Skeletal muscle satellite cell (primary cell): ENCODE results near the gene UGT1A10.

Experiments used
- H3K27me3 ChIP-seq: 2 replicates; pipeline ENCODE4 v1.7.0; 2013; ENCODE audit warnings: low read length; ENCODE audit not compliant: control insufficient read depth, insufficient read depth
- H3K36me3 ChIP-seq: 2 replicates; pipeline ENCODE4 v1.7.0; 2013; ENCODE audit warnings: mild to moderate bottlenecking, control low read depth, low read length; ENCODE audit not compliant: insufficient read depth
- H3K4me1 ChIP-seq: 2 replicates; pipeline ENCODE4 v1.7.0; 2013; ENCODE audit warnings: low read length; ENCODE audit not compliant: control insufficient read depth, insufficient read depth
- H3K4me2 ChIP-seq: 2 replicates; pipeline ENCODE4 v1.7.0; 2013; ENCODE audit warnings: mild to moderate bottlenecking, low read length
- H3K4me3 ChIP-seq: 2 replicates; pipeline ENCODE4 v1.7.0; 2013; ENCODE audit warnings: low read length
- H3K9ac ChIP-seq: 2 replicates; pipeline ENCODE4 v1.7.0; 2013; ENCODE audit warnings: mild to moderate bottlenecking, low read depth, low read length, moderate library complexity
- H3K9me3 ChIP-seq: replicated peaks from 2 replicates; pipeline ENCODE4 v1.7.0; 2013; ENCODE audit warnings: mild to moderate bottlenecking, control low read depth, low read length

The UGT1A10 gene

GRCh38 chr2:233802132-233802815 lies 166.0 kb downstream of the UGT1A10 start:
- H3K4me2 ChIP-seq = no peak overlapping the region
- H3K27me3 ChIP-seq = peaks cover 4% of the 10 kb centered on the region
- no peaks in the 10 kb centered on the region for H3K4me1 ChIP-seq

GRCh38 chr2:233803292-233803911 lies 167.2 kb downstream of the UGT1A10 start:
- H3K9ac ChIP-seq = no peak overlapping the region
- H3K4me3 ChIP-seq = no peak overlapping the region
- no peaks in the 10 kb centered on the region for H3K4me1 ChIP-seq
- no peak overlapping the region for H3K4me2 ChIP-seq
- H3K36me3 ChIP-seq = no peaks in the 10 kb centered on the region
- H3K9me3 ChIP-seq = no peaks in the 10 kb centered on the region
- peaks cover 9% of the 10 kb centered on the region for H3K27me3 ChIP-seq

More at GRCh38 chr2:233802132-233802815, 166.0 kb downstream of the UGT1A10 start:
- H3K4me3 ChIP-seq = no peak overlapping the region
- no peaks in the 10 kb centered on the region for H3K9me3 ChIP-seq
- no peak overlapping the region for H3K9ac ChIP-seq
- H3K36me3 ChIP-seq = no peaks in the 10 kb centered on the region

GRCh38 chr2:233803994-233804393 lies 167.7 kb downstream of the UGT1A10 start:
- H3K27me3 ChIP-seq = peaks cover 12% of the 10 kb centered on the region
- no peak overlapping the region for H3K4me2 ChIP-seq
- no peaks in the 10 kb centered on the region for H3K9me3 ChIP-seq
- no peak overlapping the region for H3K9ac ChIP-seq
- no peak overlapping the region for H3K4me3 ChIP-seq
- H3K36me3 ChIP-seq = no peaks in the 10 kb centered on the region
- no peaks in the 10 kb centered on the region for H3K4me1 ChIP-seq

GRCh38 chr2:233807215-233807865 lies 171.1 kb downstream of the UGT1A10 start:
- Histone ChIP-seq H3K9ac (no peak overlapping the region), H3K4me1 (no peaks in the 10 kb centered on the region), H3K36me3 (no peaks in the 10 kb centered on the region), H3K4me3 (no peak overlapping the region), H3K27me3 (peaks cover 21% of the 10 kb centered on the region), H3K4me2 (no peak overlapping the region), H3K9me3 (no peaks in the 10 kb centered on the region)

GRCh38 chr2:233807966-233808935 lies 172.0 kb downstream of the UGT1A10 start:
- H3K4me1 ChIP-seq = no peaks in the 10 kb centered on the region
- no peaks in the 10 kb centered on the region for H3K9me3 ChIP-seq
- H3K4me3 ChIP-seq = no peak overlapping the region
- no peak overlapping the region for H3K9ac ChIP-seq
- H3K27me3 ChIP-seq = peaks cover 21% of the 10 kb centered on the region
- H3K4me2 ChIP-seq = no peak overlapping the region
- H3K36me3 ChIP-seq = no peaks in the 10 kb centered on the region

DNA sequence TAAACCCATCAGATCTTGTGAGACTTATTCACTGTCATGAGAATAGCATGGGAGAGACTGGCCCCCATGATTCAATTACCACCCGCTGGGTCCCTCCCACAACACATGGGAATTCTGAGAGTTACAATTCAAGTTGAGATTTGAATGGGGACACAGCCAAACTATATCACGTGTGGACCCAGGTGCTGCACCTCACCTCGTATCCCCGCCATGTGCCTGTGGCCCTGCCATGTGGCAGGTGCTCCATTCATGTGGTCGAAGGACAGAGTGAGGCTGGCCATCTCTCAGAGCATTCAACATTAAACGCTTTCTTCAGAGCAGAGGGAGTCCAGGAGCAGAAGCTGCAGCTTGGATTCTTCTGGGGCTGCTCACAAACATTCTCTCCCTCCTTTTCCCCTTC lies 174.1 kb downstream of the UGT1A10 start:
- Histone ChIP-seq H3K36me3 (no peaks in the 10 kb centered on the region), H3K9me3 (no peaks in the 10 kb centered on the region), H3K4me2 (no peak overlapping the region), H3K4me1 (no peaks in the 10 kb centered on the region), H3K4me3 (no peak overlapping the region), H3K27me3 (peaks cover 20% of the 10 kb centered on the region), H3K9ac (no peak overlapping the region)

DNA sequence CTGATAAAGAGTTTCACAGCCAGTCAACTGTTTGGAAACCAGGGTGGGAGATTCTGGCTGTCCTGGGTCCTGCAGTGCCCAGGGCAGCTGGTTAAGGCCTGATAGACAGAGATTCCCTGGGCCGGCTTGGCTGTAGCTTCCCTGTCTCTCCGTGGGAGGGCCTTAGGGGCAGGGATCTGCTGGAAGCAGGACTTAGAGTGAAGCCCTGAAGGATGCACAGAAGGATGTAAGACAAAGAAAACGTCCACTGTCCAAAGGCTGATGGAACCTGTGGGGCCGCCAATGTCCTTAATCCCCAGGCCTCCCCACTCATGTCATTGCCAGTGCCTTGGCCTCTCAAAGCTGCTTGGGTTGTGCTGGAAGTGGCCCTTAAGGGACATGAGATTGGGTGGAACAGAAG lies 174.8 kb downstream of the UGT1A10 start:
- Histone ChIP-seq H3K27me3 (peaks cover 27% of the 10 kb centered on the region), H3K9me3 (no peaks in the 10 kb centered on the region), H3K4me2 (no peak overlapping the region), H3K4me3 (no peak overlapping the region), H3K4me1 (no peaks in the 10 kb centered on the region), H3K36me3 (no peaks in the 10 kb centered on the region), H3K9ac (no peak overlapping the region)

GRCh38 chr2:233811732-233812131 lies 175.5 kb downstream of the UGT1A10 start:
- peaks cover 31% of the 10 kb centered on the region for H3K27me3 ChIP-seq
- no peaks in the 10 kb centered on the region for H3K36me3 ChIP-seq
- H3K9ac ChIP-seq = no peak overlapping the region
- no peaks in the 10 kb centered on the region for H3K4me1 ChIP-seq
- H3K4me3 ChIP-seq = no peak overlapping the region
- H3K4me2 ChIP-seq = no peak overlapping the region
- H3K9me3 ChIP-seq = no peaks in the 10 kb centered on the region

DNA sequence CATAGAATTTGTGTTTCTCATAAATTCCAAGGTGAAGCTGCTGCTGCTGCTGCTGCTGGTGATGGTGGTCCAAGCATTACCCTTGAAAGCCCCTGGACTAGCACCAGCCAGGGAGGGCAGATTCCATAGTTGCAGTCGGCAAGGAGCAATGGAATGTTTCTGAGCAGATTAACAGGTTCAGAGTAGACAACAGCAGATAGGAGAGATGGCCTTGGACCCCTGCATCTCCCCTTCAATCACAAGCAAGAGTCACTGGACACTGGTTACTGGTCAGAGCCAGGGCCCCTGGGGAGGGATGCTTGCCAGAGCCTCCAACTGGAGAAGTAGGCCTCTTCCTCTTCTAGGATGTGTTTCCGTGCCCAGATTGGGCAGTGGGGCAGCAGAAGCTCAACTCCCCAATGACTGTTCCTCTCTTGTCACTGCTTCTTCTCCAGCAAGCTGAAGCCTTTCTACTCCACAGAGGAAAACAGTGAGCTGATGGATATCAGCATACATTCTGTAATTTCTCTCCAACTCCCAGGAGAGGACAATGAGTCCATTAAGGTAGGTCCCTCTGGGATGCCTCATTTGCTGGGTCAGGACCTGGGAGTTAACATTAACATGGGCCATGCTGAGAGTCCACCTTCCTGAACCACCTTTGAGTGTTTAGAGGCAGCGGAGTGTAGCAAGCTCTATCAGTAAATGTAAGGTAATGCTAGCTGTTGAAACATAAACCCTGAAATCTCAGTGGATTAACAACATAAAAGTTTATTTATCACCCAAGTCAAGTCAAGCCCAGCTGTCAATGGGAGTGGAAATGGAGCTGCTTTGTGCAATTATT lies 177.2 kb downstream of the UGT1A10 start:
- Histone ChIP-seq H3K9me3 (no peaks in the 10 kb centered on the region), H3K4me1 (no peaks in the 10 kb centered on the region), H3K4me3 (no peak overlapping the region), H3K27me3 (peaks cover 26% of the 10 kb centered on the region), H3K9ac (no peak overlapping the region), H3K4me2 (no peak overlapping the region), H3K36me3 (no peaks in the 10 kb centered on the region)

- Histone ChIP-seq H3K36me3 (no peaks in the 10 kb centered on the region), H3K4me2 (no peak overlapping the region), H3K4me1 (no peaks in the 10 kb centered on the region), H3K9ac (no peak overlapping the region), H3K9me3 (no peaks in the 10 kb centered on the region), H3K27me3 (peaks cover 23% of the 10 kb centered on the region), H3K4me3 (no peak overlapping the region)
Measured at GRCh38 chr2:233814056-233814835, 178.0 kb downstream of the UGT1A10 start.
